DMS 273 (cell line): Measurements from ENCODE around the gene KRTAP10-2.
"Not testable (repeated sequence)": the region's sequence is repeated elsewhere in the genome, so short reads cannot be mapped to it uniquely, and the experiment has no call there.

Source experiments
- DNase-seq: peaks from one replicate; lab custom pipeline; 2025; ENCODE audit not compliant: unreplicated experiment; lab: John Stamatoyannopoulos, UW

KRTAP10-2 gene

GRCh38 chr21:44551340-44551961 is at the start of gene KRTAP10-2:
TSS of gene KRTAP10-2 (minus strand) at chr21:44551505. CDS start at chr21:44551458, 47 bp downstream.
- peak; percentile 61 for DNase-seq

DNA sequence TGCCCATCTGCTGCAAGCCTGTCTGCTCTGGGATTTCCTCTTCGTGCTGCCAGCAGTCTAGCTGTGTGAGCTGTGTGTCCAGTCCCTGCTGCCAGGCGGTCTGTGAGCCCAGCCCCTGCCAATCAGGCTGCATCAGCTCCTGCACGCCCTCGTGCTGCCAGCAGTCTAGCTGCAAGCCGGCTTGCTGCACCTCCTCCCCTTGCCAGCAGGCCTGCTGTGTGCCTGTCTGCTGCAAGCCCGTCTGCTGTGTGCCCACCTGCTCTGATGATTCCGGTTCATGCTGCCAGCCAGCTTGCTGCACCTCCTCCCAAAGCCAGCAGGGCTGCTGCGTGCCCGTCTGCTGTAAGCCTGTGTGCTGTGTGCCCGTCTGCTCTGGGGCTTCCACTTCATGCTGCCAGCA is 49.8 kb upstream of the KRTAP10-2 start:
- peak; percentile 86 for DNase-seq

DNA sequence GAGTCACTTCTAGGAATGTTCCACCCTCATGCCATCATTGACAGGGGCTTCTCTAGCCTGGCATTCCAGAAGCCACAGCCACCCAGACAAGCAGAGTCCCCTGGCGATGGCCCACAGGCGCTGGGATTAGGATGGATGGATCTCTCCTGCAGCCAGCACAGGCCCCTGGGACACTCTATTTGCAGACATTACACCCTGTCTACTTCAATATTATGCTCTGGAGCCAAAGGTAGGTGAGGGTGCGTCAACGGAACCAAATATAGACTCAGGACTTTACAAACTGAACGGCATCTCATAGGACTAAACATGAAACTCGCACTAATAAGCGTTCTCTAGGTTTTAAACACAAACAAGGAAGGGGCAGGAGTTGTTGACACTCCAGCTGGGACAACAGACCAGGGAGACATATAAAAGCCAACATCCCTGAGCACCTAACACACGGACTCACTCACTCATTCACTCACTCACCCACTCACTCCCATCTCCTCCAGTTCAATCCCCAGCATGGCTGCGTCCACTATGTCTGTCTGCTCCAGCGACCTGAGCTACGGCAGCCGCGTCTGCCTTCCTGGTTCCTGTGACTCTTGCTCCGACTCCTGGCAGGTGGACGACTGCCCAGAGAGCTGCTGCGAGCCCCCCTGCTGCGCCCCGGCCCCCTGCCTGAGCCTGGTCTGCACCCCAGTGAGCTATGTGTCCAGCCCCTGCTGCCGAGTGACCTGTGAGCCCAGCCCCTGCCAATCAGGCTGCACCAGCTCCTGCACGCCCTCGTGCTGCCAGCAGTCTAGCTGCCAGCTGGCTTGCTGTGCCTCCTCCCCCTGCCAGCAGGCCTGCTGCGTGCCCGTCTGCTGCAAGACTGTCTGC is 49.0 kb upstream of the KRTAP10-2 start, which contains the start of gene KRTAP10-7:
Gene KRTAP10-7 (plus strand): TSS at position 480 of the 861 bp plus-strand sequence. CDS start 25 bp downstream, at position 505.
- not testable (repeated sequence) for DNase-seq

GRCh38 chr21:44599264-44600029 is 48.1 kb upstream of the KRTAP10-2 start:
- DNase-seq = no peak

DNA sequence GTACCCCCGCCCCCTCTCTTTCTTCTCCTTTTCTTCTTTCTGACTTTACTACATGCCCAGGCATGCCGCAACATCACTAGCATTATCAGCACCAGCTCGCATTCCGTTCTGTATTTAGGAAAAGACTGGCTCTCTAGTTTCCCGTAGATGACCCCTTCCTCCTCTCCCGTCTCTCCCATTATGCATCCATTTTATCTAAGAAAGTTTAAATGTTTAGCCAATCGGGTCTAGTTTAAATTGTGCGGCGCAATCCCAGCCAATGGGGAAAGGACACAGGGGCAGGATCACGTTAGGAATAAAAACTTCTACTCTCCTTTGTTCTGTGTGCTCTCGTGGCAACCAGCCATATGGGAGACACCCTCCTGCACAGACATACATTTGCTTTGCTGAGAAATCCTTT is 46.8 kb upstream of the KRTAP10-2 start:
- DNase-seq = no peak

DNA sequence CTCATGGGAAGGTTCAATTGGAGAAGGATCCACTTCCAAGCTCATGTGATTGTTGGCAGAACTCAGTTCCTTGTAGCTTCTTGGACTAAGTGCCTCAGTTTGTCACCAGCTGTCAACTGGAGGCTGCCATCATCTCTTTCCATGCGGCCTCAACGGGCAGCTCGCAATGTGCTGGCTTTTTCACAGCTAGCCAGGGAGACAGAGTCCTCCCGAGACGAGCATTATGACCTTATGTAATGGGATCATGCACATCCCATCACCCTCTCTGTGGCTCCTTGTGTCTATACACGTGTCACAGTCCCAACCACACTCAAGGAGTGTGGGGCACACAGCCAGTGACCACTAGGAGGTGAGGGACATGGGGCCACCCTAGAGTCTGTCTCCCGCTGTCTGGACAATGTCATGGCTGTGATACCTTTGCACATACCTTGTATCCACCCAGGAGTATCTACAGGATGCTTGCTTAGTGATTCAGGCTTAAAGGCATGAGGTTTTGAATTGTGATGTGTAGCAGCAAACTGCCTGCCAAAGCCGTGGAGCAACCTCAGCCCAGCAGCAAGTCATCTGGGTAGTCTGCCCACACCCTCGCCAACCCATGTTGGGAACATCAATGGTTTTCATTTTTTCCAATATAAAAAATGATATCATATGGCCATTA is 44.9 kb upstream of the KRTAP10-2 start:
- DNase-seq = no peak

GRCh38 chr21:44595524-44595923 is 44.2 kb upstream of the KRTAP10-2 start:
- no peak for DNase-seq

DNA sequence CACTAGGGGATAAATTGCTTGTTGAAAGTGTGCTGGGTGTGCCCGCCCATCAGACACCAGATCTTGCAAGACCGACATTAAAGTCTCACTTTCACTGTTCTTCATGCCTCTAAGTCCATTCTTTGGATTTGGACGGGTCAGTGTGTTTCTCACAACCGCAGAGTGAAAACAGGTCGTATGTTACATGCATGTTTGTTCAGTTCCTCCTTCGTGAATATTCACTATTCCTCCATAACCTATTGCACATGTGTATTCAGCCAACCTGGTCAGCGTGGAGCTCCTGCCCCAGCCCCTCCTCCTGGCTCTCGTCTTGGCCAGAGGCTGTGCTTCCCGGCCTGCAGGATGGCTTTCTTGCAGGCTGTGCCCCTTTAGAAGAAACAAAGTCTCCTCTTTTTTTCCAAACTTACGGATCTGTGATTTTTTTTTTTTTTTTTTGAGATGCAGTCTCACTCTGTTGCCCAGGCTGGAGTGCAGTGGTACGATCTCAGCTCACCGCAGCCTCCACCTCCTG is 43.2 kb upstream of the KRTAP10-2 start:
- DNase-seq = no peak

DNA sequence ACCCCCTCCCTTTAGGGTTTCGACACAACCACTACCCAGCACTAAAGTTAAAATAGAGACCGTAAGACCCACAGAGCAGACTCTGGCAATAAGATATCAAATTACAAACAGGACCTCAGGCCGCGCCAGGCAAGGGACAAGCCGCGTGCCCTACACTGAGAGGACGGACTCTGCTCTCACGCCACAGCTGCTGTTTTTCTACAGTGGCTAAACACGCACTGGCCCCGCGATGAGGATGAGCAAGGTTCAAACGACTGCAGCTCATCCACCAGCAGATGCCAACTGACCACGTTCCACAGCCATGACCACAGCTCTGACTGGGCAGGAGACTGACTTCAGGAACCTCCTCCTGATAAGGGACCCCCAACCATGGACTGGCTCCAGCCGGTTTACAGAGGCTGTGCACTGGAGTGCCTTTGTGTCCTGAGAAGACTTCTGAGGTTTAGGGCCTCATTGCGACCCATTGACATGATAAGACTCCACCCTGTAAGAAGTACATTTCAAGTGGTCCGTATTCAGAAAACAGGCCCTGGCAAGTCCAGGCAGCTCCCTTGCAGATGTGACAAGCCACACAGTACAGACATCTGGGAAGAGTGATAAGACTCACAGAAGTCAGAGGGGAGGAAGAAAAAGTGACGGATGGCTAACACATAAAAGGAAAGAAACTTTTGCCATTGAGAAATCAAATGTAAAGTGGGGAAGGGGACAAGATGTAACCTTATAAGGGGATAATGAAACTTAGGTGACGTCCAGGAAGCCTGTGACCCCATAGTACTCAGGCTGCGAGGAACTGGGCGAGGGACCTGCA is 42.5 kb upstream of the KRTAP10-2 start:
- DNase-seq = peak; percentile 37

- DNase-seq = peak; percentile 57
These were observed 41.4 kb upstream of the KRTAP10-2 start, which contains the start of gene KRTAP10-6 for GRCh38 chr21:44592446-44593311. TSS of gene KRTAP10-6 (minus strand) at chr21:44592505. CDS start at chr21:44592484, 21 bp downstream.

GRCh38 chr21:44591801-44592130 is 40.5 kb upstream of the KRTAP10-2 start:
- DNase-seq = peak; percentile 81

DNA sequence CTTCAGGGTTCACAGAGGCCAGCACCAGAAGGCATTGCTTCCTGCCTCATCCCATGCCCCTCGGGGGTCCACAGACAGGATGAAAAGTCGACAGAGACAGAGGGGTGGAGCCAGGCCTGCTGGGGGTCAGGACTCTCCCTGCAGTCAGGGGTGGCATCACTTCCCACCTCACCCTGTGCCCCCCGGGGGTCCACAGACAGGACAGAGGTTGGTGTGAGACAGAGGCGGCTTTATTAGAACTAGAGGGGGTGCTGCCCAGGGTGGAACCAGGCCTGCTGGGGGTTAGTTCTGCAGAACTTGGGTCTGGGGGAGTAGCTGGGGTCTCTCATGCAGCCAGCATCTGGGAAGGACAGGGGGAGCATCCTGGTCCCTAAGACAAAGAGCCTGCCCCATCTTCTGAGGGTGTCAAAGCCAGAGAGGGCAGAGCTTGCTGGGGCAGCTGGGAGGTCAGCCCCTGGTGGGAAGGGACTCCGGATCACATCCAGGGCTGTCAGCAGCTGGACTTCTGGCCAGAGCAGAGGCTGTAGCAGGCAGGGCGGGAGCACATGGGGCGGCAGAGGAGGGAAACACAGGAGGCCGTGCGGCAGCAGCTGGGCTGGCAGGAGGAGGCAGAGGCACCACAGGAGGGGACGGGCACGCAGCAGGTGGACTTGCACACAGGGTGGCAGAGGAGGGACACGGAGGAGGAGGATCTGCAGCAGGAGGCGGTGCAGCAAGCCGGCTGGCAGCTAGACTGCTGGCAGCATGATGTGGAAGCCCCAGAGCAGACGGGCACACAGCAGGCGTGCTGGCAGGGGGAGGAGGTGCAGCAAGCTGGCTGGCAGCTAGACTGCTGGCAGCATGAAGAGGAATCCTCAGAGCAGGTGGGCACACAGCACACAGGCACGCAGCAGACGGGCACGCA is 39.8 kb upstream of the KRTAP10-2 start:
- DNase-seq = peak; percentile 85

- DNase-seq = no peak
These were observed 39.0 kb upstream of the KRTAP10-2 start for GRCh38 chr21:44590311-44590721.

- no peak for DNase-seq
These were observed 38.4 kb upstream of the KRTAP10-2 start for GRCh38 chr21:44589586-44590305.

DNA sequence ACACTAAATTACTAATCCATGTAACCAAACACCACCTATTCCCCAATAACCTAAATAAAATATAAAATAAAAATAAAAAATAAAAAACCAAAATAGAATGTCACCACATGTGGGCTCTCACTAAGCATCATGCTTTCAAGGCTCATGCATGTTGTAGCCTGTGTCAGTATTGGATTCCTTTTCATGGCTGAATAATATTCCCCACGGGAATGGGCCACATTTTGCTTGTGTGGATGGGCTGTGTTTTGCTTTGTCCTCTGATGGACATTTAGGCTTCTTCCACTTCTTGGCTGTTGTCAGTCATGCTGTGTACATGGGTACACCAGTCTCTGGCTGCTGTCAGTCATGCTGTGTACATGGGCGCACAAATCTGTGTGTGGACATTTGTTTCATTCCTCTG is 37.8 kb upstream of the KRTAP10-2 start:
- DNase-seq = no peak

DNA sequence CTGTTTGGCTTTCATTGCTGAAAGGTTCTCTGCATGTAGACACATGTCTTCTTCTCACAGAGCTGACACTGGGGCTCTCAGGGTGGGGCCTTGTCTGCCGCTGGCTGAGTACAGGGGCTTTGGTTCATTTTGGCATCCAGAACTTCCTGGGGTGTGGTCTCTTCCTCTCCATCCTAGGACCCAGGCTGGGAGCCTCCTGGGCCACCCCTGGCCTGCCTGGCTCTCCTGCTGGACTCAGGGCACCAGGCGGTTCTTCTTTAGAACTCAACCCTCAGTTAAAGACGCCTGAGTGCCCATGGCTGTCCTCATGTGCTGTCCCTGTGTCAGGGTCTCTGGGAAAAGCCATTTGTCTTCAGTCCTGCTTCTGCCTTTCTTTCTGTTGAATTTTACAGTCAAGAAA is 34.6 kb upstream of the KRTAP10-2 start:
- DNase-seq = no peak

DNA sequence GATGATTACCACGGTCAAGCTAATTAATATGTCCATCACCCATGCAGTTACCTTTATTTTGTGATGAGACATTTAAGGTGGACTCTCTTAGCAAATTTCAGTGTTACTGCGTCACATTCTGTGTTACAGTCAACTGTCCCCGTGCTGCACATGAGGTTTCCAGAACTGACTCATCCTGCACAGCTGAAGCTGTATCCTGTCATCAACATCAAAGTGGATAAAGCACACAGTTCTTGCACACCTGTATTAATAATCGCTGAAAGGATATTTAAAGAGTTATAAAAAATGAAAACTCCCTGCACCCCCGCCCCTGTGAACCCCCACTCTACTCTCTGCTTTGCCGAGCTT is 32.5 kb upstream of the KRTAP10-2 start:
- no peak for DNase-seq
